GM12801 (cell line): ENCODE data around the gene UBAP1.

Source experiments
- CTCF ChIP-seq: IDR thresholded peaks from one replicate; pipeline ENCODE4 v1.5.1; 2011; ENCODE audit warnings: control low read depth; ENCODE audit not compliant: insufficient read length; ENCODE audit errors: extremely low read depth

UBAP1 gene

DNA sequence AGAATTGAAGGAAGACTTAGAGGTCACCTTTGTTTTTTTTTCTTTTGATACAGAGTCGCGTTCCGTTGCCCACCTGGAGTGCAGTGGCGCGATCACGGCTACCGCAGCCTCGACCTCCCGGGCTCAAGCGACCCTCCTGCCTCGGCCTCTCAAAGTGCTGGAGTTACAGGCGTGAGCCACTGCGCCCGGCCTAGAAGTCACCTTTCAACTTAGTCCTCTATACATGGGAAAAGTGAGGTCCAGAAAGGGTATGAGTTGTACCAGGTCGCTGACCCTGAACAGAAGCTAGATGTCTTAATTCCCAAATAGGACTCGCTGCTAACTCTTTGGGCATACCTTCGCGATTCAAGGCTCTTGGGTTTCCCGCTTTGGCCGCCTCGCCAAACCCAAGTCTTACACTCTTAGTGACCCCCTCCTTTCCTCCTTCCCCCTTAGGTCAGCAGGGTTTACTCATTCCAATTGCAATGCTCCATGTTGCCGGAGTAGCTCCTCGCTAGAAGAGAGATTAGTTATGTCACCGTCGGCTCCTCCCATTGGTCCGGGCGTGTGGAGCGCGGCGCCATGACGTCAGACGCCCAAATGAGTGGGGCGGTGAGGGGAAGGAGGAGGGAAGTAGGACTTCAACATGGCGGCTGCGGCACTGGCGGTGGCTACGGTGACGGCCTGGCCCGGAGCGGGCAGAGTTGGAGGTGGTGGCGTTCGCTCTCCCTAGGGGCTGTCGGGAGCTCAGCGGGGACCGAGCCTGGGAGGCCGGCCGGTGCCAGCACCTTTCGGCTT lies at the start of gene UBAP1:
Gene UBAP1, plus strand, starts transcription at position 608 of the 777 bp plus-strand sequence. CDS start 41,872 bp downstream, outside the sequence.
- no peak for TF ChIP-seq CTCF

DNA sequence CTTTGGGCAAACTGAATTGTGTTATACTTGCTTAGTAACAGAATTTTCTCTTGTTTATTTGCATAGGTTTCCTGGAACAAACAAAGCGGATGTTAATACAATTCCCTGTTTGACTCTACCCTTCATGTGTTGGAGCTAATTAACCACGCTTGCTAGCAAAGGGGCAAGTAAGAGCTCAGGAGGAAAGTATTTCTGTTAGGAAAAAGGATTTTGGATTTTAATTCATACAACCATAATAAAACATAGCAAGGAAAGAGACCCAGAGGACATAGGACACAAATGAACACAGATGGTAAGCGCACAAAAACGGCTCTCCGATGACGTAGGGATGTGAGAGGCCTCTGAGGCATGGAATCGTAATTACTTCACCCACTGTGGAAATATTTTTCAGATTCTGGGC lies 47.3 kb upstream of the UBAP1 start:
- no peak for TF ChIP-seq CTCF

GRCh38 chr9:34133436-34133949 lies 45.4 kb upstream of the UBAP1 start:
- no peak for TF ChIP-seq CTCF

GRCh38 chr9:34134521-34134920 lies 44.3 kb upstream of the UBAP1 start:
- TF ChIP-seq CTCF: no peak

- TF ChIP-seq CTCF: no peak
These were observed 39.2 kb upstream of the UBAP1 start for GRCh38 chr9:34139477-34140146.

- TF ChIP-seq CTCF: no peak
These were observed 38.0 kb upstream of the UBAP1 start for GRCh38 chr9:34140853-34141252.

- TF ChIP-seq CTCF: no peak
These were observed 35.7 kb upstream of the UBAP1 start for GRCh38 chr9:34143116-34143515.
